T-helper 2 cell treated with Interferon-gamma antibody and Interleukin-4, amounts not matched to agents 100 ng/mL and 5 ng/mL, for 36 hours (primary cell): ENCODE results near the gene GALNT2. TPM values are rescaled to one million over a fixed set of nuclear protein-coding genes. Genes with fewer than 3 reads are reported as not detected.

Experiments
- intact Hi-C: fragments of 100-400 bp; cut with micrococcal nuclease; formaldehyde crosslinking; loops from one replicate; pipeline ENCODE4 v1.15.1; 2023
- total RNA-seq: library from RNA; stranded (reverse); gene quantifications from 2 replicates; pipeline ENCODE4 v1.2.3, GENCODE V29; 2022

The GALNT2 gene
- total RNA-seq, 1 donor from 2014 or later = 26.6 TPM

- intact Hi-C loops = loop anchor here (2.0 kb wide), 2 partner anchors 15 to 43 kb away; partner anchors contain the start of gene GALNT2
These were observed 43.0 kb downstream of the GALNT2 start for GRCh38 chr1:230109895-230110667.

- intact Hi-C loops = loop anchor here (2.0 kb wide), 2 partner anchors 14 to 44 kb away; partner anchors contain the start of gene GALNT2
These were observed 43.9 kb downstream of the GALNT2 start for GRCh38 chr1:230110971-230111370.

GRCh38 chr1:230112131-230112701, 45.2 kb downstream of the GALNT2 start:
- intact Hi-C loops = no loop called here

GRCh38 chr1:230112782-230113181, 45.7 kb downstream of the GALNT2 start:
- intact Hi-C loops = no loop called here

- intact Hi-C loops = no loop called here
These were observed 46.2 kb downstream of the GALNT2 start for GRCh38 chr1:230113235-230113592.

GRCh38 chr1:230113593-230114236, 46.7 kb downstream of the GALNT2 start:
- intact Hi-C loops = no loop called here

GRCh38 chr1:230114237-230114651, 47.2 kb downstream of the GALNT2 start:
- intact Hi-C loops = no loop called here

- intact Hi-C loops = no loop called here
These were observed 50.7 kb downstream of the GALNT2 start for GRCh38 chr1:230117694-230118093.

- intact Hi-C loops = no loop called here
These were observed 52.3 kb downstream of the GALNT2 start for GRCh38 chr1:230119340-230119739.

- intact Hi-C loops = no loop called here
These were observed 53.4 kb downstream of the GALNT2 start for GRCh38 chr1:230120289-230120920.

GRCh38 chr1:230120921-230121381, 53.9 kb downstream of the GALNT2 start:
- intact Hi-C loops = no loop called here

GRCh38 chr1:230121950-230122349, 54.9 kb downstream of the GALNT2 start:
- intact Hi-C loops = no loop called here

- intact Hi-C loops = no loop called here
These were observed 55.6 kb downstream of the GALNT2 start for GRCh38 chr1:230122366-230123279.

GRCh38 chr1:230123280-230124185, 56.5 kb downstream of the GALNT2 start:
- intact Hi-C loops = loop anchor here (2.0 kb wide), 1 partner anchor 13 kb away; no protein-coding TSS in a partner anchor

GRCh38 chr1:230124186-230125128, 57.4 kb downstream of the GALNT2 start:
- intact Hi-C loops = loop anchor here (2.0 kb wide), 1 partner anchor 14 kb away; no protein-coding TSS in a partner anchor

GRCh38 chr1:230125141-230125540, 58.1 kb downstream of the GALNT2 start:
- intact Hi-C loops = loop anchor here (2.0 kb wide), 1 partner anchor 14 kb away; no protein-coding TSS in a partner anchor

GRCh38 chr1:230125640-230126528, 58.8 kb downstream of the GALNT2 start:
- intact Hi-C loops = loop anchor here (2.0 kb wide), 2 partner anchors 15 to 59 kb away; partner anchors contain the start of gene GALNT2
